GM21381 (cell line): ENCODE data around the gene TMEM245.
"Not testable (repeated sequence)": the region's sequence is repeated elsewhere in the genome, so short reads cannot be mapped to it uniquely, and the experiment has no call there.

Experiments used
- ATAC-seq: cut with Tn5 transposase; IDR thresholded peaks from one replicate; pipeline ENCODE4 v1.9.1; 2021; ENCODE audit warnings: mild to moderate bottlenecking, moderate library complexity; ENCODE audit not compliant: unreplicated experiment

Gene TMEM245

GRCh38 chr9:109005678-109006077 lies 114.1 kb downstream of the TMEM245 start:
- no peak for ATAC-seq

GRCh38 chr9:109003116-109003515 lies 116.6 kb downstream of the TMEM245 start:
- ATAC-seq, result no peak

- no peak for ATAC-seq
Measured at GRCh38 chr9:109002141-109002540, 117.6 kb downstream of the TMEM245 start.

GRCh38 chr9:109001275-109001676 lies 118.5 kb downstream of the TMEM245 start:
- ATAC-seq, result no peak

- ATAC-seq, result no peak
Measured at GRCh38 chr9:108997112-108997511, 122.6 kb downstream of the TMEM245 start.

- no peak for ATAC-seq
Measured at GRCh38 chr9:108996643-108997042, 123.1 kb downstream of the TMEM245 start.

- peak; percentile 84 for ATAC-seq
Measured at GRCh38 chr9:108994695-108995094, 125.1 kb downstream of the TMEM245 start.

- no peak for ATAC-seq
Measured at GRCh38 chr9:108991479-108991878, 128.3 kb downstream of the TMEM245 start.

GRCh38 chr9:108983885-108984284 lies 135.9 kb downstream of the TMEM245 start:
- ATAC-seq, result no peak

GRCh38 chr9:108980893-108981292 lies 138.9 kb downstream of the TMEM245 start:
- ATAC-seq, result no peak

GRCh38 chr9:108978205-108978604 lies 141.5 kb downstream of the TMEM245 start:
- ATAC-seq, result no peak

- ATAC-seq, result no peak
Measured at GRCh38 chr9:108973895-108974294, 145.9 kb downstream of the TMEM245 start.

- no peak for ATAC-seq
Measured at GRCh38 chr9:108972626-108973209, 147.0 kb downstream of the TMEM245 start.

- no peak for ATAC-seq
Measured at GRCh38 chr9:108972186-108972585, 147.6 kb downstream of the TMEM245 start.

- not testable (repeated sequence) for ATAC-seq
Measured at GRCh38 chr9:108971392-108971791, 148.4 kb downstream of the TMEM245 start.

- no peak for ATAC-seq
Measured at GRCh38 chr9:108967916-108968315, 151.8 kb downstream of the TMEM245 start.
